ENCODE measurements around the gene NEK6.

The NEK6 gene

DNA sequence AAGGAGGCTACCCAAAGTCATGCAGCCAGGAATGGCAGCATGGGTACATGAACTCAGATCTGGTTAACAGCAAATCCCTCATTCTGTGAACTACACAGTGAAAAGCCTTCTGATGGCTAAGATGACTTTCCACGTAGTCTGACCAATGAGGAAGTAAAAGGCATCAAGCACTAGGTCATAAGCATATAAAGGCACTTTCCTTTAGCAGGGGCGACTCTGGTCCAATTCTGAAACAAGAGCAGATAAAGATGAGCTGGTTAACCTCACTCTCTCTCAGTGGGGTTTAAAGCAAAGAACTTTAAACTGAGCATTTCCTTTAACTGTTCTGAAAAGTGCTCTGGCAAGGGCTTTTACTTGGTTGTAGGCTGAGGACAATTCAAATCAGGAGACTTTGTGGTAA is 136.4 kb downstream of the NEK6 start:
- no peak overlapping the region for H3K4me3 ChIP-seq (ENCODE audit: control insufficient read depth, low read depth, low read length)
- no peak for DNase-seq (ENCODE audit: low read depth)
- TF ChIP-seq, protein P1, sequence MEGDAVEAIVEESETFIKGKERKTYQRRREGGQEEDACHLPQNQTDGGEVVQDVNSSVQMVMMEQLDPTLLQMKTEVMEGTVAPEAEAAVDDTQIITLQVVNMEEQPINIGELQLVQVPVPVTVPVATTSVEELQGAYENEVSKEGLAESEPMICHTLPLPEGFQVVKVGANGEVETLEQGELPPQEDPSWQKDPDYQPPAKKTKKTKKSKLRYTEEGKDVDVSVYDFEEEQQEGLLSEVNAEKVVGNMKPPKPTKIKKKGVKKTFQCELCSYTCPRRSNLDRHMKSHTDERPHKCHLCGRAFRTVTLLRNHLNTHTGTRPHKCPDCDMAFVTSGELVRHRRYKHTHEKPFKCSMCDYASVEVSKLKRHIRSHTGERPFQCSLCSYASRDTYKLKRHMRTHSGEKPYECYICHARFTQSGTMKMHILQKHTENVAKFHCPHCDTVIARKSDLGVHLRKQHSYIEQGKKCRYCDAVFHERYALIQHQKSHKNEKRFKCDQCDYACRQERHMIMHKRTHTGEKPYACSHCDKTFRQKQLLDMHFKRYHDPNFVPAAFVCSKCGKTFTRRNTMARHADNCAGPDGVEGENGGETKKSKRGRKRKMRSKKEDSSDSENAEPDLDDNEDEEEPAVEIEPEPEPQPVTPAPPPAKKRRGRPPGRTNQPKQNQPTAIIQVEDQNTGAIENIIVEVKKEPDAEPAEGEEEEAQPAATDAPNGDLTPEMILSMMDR (conservative IDR thresholded peaks at IDR 0.05; ENCODE audit: control insufficient read depth, insufficient read depth, low read depth, low read length): no peak

DNA sequence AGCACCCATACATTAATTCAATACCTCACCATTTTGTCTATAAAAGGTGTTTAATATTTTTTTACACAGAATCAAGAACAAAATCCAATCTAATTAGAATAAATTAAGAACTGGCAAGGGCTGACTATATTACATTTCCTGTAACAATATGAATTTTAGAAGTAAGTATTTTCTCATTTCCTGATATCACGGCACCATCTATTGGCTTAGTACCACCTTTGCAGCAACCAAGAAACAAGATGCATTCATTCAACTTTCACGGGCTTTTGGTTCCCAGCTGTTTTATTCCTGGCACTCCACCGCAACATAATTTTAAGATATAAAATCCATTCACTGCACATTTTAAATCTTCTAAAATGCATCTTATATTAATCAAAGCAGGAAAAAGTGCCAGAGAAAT is 136.8 kb downstream of the NEK6 start:
- no peak overlapping the region for H3K4me3 ChIP-seq (ENCODE audit: control insufficient read depth, low read depth, low read length)
- TF ChIP-seq, protein P1 (conservative IDR thresholded peaks at IDR 0.05; ENCODE audit: control insufficient read depth, insufficient read depth, low read depth, low read length): peak; percentile 13
- DNase-seq (ENCODE audit: low read depth): no peak

DNA sequence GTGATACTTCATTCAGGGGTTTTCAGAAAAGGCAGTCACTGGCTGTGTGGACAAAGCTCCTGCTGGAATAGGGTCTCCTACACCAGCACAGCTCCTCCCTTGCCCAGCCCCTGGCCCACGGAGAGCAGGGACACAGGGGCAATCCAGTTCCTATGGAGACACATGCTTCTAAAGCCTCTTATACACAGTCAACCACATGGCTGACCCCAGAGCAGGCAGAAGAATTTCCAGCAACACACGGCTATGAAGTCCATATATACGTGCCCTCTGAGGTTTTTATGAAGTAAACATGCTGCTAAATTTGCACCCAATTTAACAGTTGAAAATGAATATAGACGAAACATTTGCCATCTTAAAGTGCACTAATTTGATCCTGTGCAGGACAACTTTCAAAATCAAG is 138.1 kb downstream of the NEK6 start:
- DNase-seq (ENCODE audit: low read depth): no peak
- no peak overlapping the region for H3K4me3 ChIP-seq (ENCODE audit: control insufficient read depth, low read depth, low read length)
- TF ChIP-seq, protein P1 (conservative IDR thresholded peaks at IDR 0.05; ENCODE audit: control insufficient read depth, insufficient read depth, low read depth, low read length): no peak

DNA sequence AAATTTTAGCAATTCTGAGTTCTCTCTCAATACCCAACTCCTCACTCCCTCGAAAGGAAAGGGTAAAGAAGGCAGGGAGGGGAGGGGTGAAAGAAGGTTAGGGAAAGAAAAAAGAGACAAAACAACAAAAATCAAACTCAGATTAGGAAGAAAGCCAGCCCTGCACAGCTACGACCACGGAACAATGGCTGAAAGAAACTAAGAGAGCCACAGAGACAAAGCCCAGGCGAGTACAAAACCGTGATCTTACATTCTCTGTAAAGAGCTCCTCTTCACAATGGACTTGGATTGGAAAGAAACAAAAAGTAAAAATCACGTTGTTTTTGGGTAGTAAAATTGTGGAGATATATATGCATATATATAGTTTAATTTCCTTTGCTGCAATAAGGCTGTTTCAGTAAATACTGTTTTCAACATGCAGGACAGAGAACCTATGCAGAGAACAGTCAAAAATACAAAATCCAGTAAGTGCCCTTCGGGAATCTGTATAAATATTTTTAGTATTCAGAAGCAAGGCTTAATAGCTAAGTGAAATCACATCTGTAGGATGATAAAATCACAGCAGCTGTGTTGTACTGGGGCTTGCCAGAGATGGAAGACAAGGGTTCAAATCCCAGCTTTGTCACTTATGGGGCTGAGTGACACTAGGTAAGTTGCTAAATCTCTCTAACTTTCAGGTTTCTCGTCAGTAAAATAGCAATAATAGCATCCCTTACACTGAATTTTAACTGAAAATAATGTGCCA is 140.6 kb downstream of the NEK6 start:
- no peak for DNase-seq (ENCODE audit: low read depth)
- H3K4me3 ChIP-seq (ENCODE audit: control insufficient read depth, low read depth, low read length): no peak overlapping the region
- TF ChIP-seq, protein P1 (conservative IDR thresholded peaks at IDR 0.05; ENCODE audit: control insufficient read depth, insufficient read depth, low read depth, low read length): no peak

DNA sequence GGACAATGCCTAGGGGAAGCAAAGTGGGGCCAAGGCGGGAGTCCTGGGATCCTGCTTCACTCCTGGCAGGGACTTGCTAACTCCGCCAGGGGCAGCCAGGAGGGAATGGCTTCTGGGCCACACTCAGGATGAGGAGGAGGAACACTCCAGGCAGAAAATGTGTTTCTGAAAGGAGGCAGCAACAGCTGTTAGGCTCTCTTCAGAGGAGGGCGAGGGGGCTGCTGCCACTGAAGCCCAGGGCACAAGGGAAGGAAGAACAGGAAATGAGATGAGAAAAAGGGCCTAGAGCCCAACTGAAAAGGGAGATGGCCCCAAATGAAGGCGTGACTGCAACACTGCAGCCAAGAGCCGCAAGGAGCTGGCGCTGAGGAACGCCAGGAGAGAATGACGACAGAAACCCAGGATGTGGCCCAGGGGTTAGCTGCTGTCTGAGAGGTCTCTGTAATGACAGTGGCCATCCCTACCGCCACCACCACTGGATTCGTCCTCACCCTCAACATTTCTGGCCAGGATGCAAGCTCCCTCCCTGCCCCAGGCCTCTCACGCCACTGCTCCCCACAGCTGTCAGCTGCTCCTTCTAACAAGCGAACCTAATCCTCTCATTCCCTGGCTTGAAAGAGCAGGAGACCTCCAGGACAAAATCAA is 141.7 kb downstream of the NEK6 start:
- no peak overlapping the region for H3K4me3 ChIP-seq (ENCODE audit: control insufficient read depth, low read depth, low read length)
- TF ChIP-seq, protein P1 (conservative IDR thresholded peaks at IDR 0.05; ENCODE audit: control insufficient read depth, insufficient read depth, low read depth, low read length): peak; percentile 19
- peak; percentile 75 for DNase-seq (ENCODE audit: low read depth)

DNA sequence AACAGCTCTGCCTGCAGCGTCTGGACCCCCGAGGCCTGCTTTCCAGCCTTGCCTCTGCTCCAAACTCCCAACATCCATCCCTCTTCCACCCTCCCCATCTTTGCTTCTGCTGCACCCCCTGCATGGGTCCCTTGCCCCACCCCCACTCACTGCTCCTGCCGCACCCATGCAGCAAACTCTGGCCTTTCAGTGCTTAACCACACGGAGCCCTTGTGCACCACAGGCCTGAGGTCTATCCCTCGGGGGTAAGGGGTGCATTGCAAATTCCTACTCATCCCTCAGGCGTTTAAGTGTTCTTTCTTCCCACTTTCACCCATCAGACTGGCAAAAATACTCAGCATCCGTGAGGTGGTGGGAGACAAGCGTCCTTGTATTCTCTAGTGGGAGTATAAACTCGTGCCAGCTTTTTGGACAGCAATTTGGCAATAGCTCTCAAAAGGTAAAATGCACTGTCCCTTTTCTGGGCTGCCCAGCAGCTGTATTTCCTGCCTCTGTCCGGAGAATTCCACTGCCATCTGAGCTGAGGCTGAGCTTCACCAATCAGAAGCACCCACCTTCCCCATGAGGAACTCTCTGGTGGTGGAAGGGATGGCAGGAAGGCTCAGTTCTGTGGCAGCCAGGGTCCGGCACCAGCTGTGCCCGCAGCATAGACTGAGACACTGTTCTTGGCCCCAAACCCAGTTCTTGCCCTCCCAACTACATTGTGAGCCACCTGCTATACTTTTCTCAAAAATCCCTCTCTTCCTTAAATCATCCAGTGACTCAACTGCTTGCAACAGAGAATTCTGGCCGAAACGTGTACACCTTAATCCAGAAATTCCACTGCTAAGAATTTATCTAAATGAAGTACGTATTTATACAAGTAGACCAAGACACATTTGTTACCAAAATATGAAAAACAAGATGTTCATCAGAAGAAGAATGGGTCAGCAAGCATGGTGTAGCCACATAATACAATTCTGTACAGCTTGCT is 142.5 kb downstream of the NEK6 start:
- DNase-seq (ENCODE audit: low read depth): no peak
- H3K4me3 ChIP-seq (ENCODE audit: control insufficient read depth, low read depth, low read length): no peak overlapping the region
- TF ChIP-seq, protein P1 (conservative IDR thresholded peaks at IDR 0.05; ENCODE audit: control insufficient read depth, insufficient read depth, low read depth, low read length): no peak
